ENCODE measurements around the gene DDX5. TPM values are rescaled to one million over a fixed set of nuclear protein-coding genes. Genes with fewer than 3 reads are reported as not detected.

DDX5 gene
- total and polyA plus RNA-seq, 2 of the 13 experiments (the other 11 are each of a cell fraction or from before 2014, with no cell fraction given) = 503 to 684 TPM

GRCh38 chr17:64505340-64506200 lies 519 bp downstream of the DDX5 start (continued):
- TF ChIP-seq BCL6 (CRISPR knock-in tag; IDR thresholded peaks at IDR 0.05) (no peak; the same call in 1 of the 2 replicates), TRAFD1 (CRISPR knock-in tag; IDR thresholded peaks at IDR 0.05; ENCODE audit: borderline replicate concordance) (no peak), ZNF235 (CRISPR knock-in tag; IDR thresholded peaks at IDR 0.05; ENCODE audit: borderline replicate concordance) (no peak; the same call in 1 of the 2 replicates), ZNF724P (CRISPR knock-in tag; IDR thresholded peaks at IDR 0.05; ENCODE audit: borderline replicate concordance) (no peak), ARID2 (CRISPR knock-in tag; IDR thresholded peaks at IDR 0.05; ENCODE audit: borderline replicate concordance) (no peak), ZSCAN22 (CRISPR knock-in tag; IDR thresholded peaks at IDR 0.05) (no peak), NR2C2 (CRISPR knock-in tag; IDR thresholded peaks at IDR 0.05; ENCODE audit: borderline replicate concordance) (no peak; the same call in 1 of the 2 replicates), ZFP82 (CRISPR knock-in tag; IDR thresholded peaks at IDR 0.05; ENCODE audit: borderline replicate concordance) (no peak), GLMP (CRISPR knock-in tag; IDR thresholded peaks at IDR 0.05; ENCODE audit: borderline replicate concordance) (no peak), NFE2L1 (CRISPR knock-in tag; IDR thresholded peaks at IDR 0.05; ENCODE audit: borderline replicate concordance) (no peak), ZNF33A (CRISPR knock-in tag; IDR thresholded peaks at IDR 0.05; ENCODE audit: borderline replicate concordance) (no peak), PBX2 (CRISPR knock-in tag; IDR thresholded peaks at IDR 0.05) (0 out of 2 replicates have a peak, but pooled peaks have one; percentile 4), SIX1 (CRISPR knock-in tag; IDR thresholded peaks at IDR 0.05; ENCODE audit: borderline replicate concordance) (no peak), MBD4 (IDR thresholded peaks at IDR 0.05; ENCODE audit: borderline replicate concordance, low read length) (no peak), PPARG (CRISPR knock-in tag; conservative IDR thresholded peaks at IDR 0.05) (no peak; the same call in 1 of the 2 replicates), GABPB1 (CRISPR knock-in tag; IDR thresholded peaks at IDR 0.05) (peak; percentile 77), ZSCAN5A (CRISPR knock-in tag; IDR thresholded peaks at IDR 0.05; ENCODE audit: borderline replicate concordance) (no peak), ZKSCAN5 (CRISPR knock-in tag; IDR thresholded peaks at IDR 0.05) (no peak), HDAC2 (CRISPR knock-in tag; IDR thresholded peaks at IDR 0.05) (no peak), MYPOP (CRISPR knock-in tag; IDR thresholded peaks at IDR 0.05) (no peak; the same call in 1 of the 2 replicates), TAF15 (IDR thresholded peaks at IDR 0.05; ENCODE audit: low read depth, low read length, poor library complexity, severe bottlenecking) (peak; percentile 79), ZNF343 (CRISPR knock-in tag; IDR thresholded peaks at IDR 0.05) (no peak)

Data from HepG2 (cell line).